ENCODE data around the gene XRCC1.
"Not testable (repeated sequence)": the region's sequence is repeated elsewhere in the genome, so short reads cannot be mapped to it uniquely, and the experiment has no call there.

- not testable (repeated sequence) for TF ChIP-seq POLR2A (conservative IDR thresholded peaks at IDR 0.05); PKNOX1 (IDR thresholded peaks at IDR 0.05); ZNF699 (CRISPR knock-in tag; IDR thresholded peaks at IDR 0.05; ENCODE audit: insufficient replicate concordance); NR1H2 (CRISPR knock-in tag; IDR thresholded peaks at IDR 0.05); ZZZ3 (IDR thresholded peaks at IDR 0.05)
Observed at GRCh38 chr19:43512399-43512798, 62.9 kb downstream of the XRCC1 start.
